MM.1S (cell line): ENCODE data around the gene GPD1.

Experiments used
- DNase-seq: peaks from one replicate; pipeline ENCODE4 v3.0.0-alpha.2; 2015
- H2AFZ ChIP-seq: fragments of 300-600 bp; sonication (generic); 2 replicates; pipeline ENCODE4 v1.6.0; 2016; ENCODE audit warnings: antibody characterized with exemption, low read length
- H3F3A ChIP-seq: fragments of 300-600 bp; sonication (generic); 2 replicates; pipeline ENCODE4 v1.6.1; 2016; ENCODE audit warnings: mild to moderate bottlenecking, antibody characterized with exemption, low read length, moderate library complexity, mixed read lengths; ENCODE audit not compliant: insufficient read depth
- H3K27ac ChIP-seq: fragments of 300-600 bp; sonication (generic); 2 replicates; pipeline ENCODE4 v1.5.1; 2016; ENCODE audit warnings: mild to moderate bottlenecking, low read length
- H3K27me3 ChIP-seq: fragments of 300-600 bp; sonication (generic); replicated peaks from 2 replicates; pipeline ENCODE4 v1.6.0; 2016; ENCODE audit warnings: low read length; ENCODE audit not compliant: insufficient read depth
- H3K36me3 ChIP-seq: fragments of 300-600 bp; sonication (generic); replicated peaks from 2 replicates; pipeline ENCODE4 v1.6.1; 2016; ENCODE audit warnings: mild to moderate bottlenecking, low read length, mixed read lengths; ENCODE audit not compliant: insufficient read depth
- H3K4me1 ChIP-seq: fragments of 300-600 bp; sonication (generic); 2 replicates; pipeline ENCODE4 v1.6.1; 2016; ENCODE audit warnings: low read length, mixed read lengths
- H3K4me2 ChIP-seq: fragments of 300-600 bp; sonication (generic); 2 replicates; pipeline ENCODE4 v1.6.0; 2016; ENCODE audit warnings: low read depth, low read length
- H3K4me3 ChIP-seq: fragments of 300-600 bp; sonication (generic); 2 replicates; pipeline ENCODE4 v1.5.1; 2016; ENCODE audit warnings: low read length, mixed read lengths
- H3K79me2 ChIP-seq: fragments of 300-600 bp; sonication (generic); 2 replicates; pipeline ENCODE4 v1.6.1; 2016; ENCODE audit warnings: mixed run types, low read length, mixed read lengths
- H3K9ac ChIP-seq: fragments of 300-600 bp; sonication (generic); 2 replicates; pipeline ENCODE4 v1.6.1; 2016; ENCODE audit warnings: low read length, mixed read lengths
- H3K9me2 ChIP-seq: fragments of 300-600 bp; sonication (generic); replicated peaks from 2 replicates; pipeline ENCODE4 v1.6.1; 2016; ENCODE audit warnings: mild to moderate bottlenecking, low read length, mixed read lengths; ENCODE audit not compliant: insufficient read depth
- H3K9me3 ChIP-seq: fragments of 300-600 bp; sonication (generic); replicated peaks from 2 replicates; pipeline ENCODE4 v1.6.1; 2016; ENCODE audit warnings: mild to moderate bottlenecking, low read length, mixed read lengths; ENCODE audit not compliant: insufficient read depth
- H4K20me1 ChIP-seq: fragments of 300-600 bp; sonication (generic); 2 replicates; pipeline ENCODE4 v1.6.1; 2016; ENCODE audit warnings: mild to moderate bottlenecking, low read length, moderate library complexity, mixed read lengths; ENCODE audit not compliant: insufficient read depth
- CTCF ChIP-seq: fragments of 300-600 bp; sonication (generic); IDR thresholded peaks from 2 replicates; pipeline ENCODE4 v1.5.1; 2016; ENCODE audit warnings: antibody characterized with exemption, low read length, mixed read lengths
- EZH2 ChIP-seq: fragments of 300-600 bp; sonication (generic); optimal IDR thresholded peaks from 2 replicates; pipeline ENCODE3; 2017; ENCODE audit warnings: low read depth, mild to moderate bottlenecking, antibody characterized with exemption, low read length, mixed read lengths
- EZH2phosphoT487 ChIP-seq: fragments of 300-600 bp; sonication (generic); IDR thresholded peaks from 2 replicates; pipeline ENCODE4 v1.6.1; 2018; ENCODE audit warnings: antibody characterized with exemption, low read length

GPD1 gene

GRCh38 chr12:50090391-50090790 lies 13.4 kb upstream of the GPD1 start:
- Histone ChIP-seq H3K4me2 (no peak overlapping the region), H3K27ac (no peak overlapping the region), H3K4me1 (peaks cover 15% of the 10 kb centered on the region), H4K20me1 (no peaks in the 10 kb centered on the region), H2AFZ (no peak overlapping the region), H3F3A (peaks cover 20% of the 10 kb centered on the region), H3K9me3 (no peaks in the 10 kb centered on the region), H3K4me3 (no peak overlapping the region), H3K79me2 (peaks cover 42% of the 10 kb centered on the region), H3K9me2 (no peaks in the 10 kb centered on the region), H3K9ac (no peak overlapping the region), H3K36me3 (peaks cover 18% of the 10 kb centered on the region; the same call in 1 of the 2 replicates), H3K27me3 (no peaks in the 10 kb centered on the region)
- TF ChIP-seq EZH2phosphoT487 (no peak), CTCF (no peak), EZH2 (no peak)
- no peak for DNase-seq

GRCh38 chr12:50097952-50098351 lies 5.9 kb upstream of the GPD1 start:
- Histone ChIP-seq H3K4me1 (no peaks in the 10 kb centered on the region), H3K36me3 (peaks cover 10% of the 10 kb centered on the region; the same call in 1 of the 2 replicates), H4K20me1 (no peaks in the 10 kb centered on the region), H2AFZ (no peak overlapping the region), H3K4me3 (no peak overlapping the region), H3K27ac (no peak overlapping the region), H3K27me3 (no peaks in the 10 kb centered on the region), H3K9me2 (no peaks in the 10 kb centered on the region), H3F3A (peaks cover 4% of the 10 kb centered on the region; the same call in 1 of the 2 replicates), H3K9me3 (no peaks in the 10 kb centered on the region), H3K79me2 (no peaks in the 10 kb centered on the region), H3K9ac (no peak overlapping the region), H3K4me2 (no peak overlapping the region)
- no peak for DNase-seq
- TF ChIP-seq EZH2 = no peak
- no peak for TF ChIP-seq EZH2phosphoT487
- no peak for TF ChIP-seq CTCF

GRCh38 chr12:50099302-50100008 lies 4.4 kb upstream of the GPD1 start:
- no peak overlapping the region for H3K9ac ChIP-seq
- no peaks in the 10 kb centered on the region for H4K20me1 ChIP-seq
- peaks cover 4% of the 10 kb centered on the region; the same call in 1 of the 2 replicates for H3F3A ChIP-seq
- peaks cover 10% of the 10 kb centered on the region; the same call in 1 of the 2 replicates for H3K36me3 ChIP-seq
- no peak overlapping the region for H3K27ac ChIP-seq
- no peaks in the 10 kb centered on the region for H3K9me2 ChIP-seq
- H3K4me3 ChIP-seq = no peak overlapping the region
- H3K79me2 ChIP-seq = no peaks in the 10 kb centered on the region
- H3K4me1 ChIP-seq = no peaks in the 10 kb centered on the region
- no peak overlapping the region for H2AFZ ChIP-seq
- H3K4me2 ChIP-seq = no peak overlapping the region
- no peak for DNase-seq
- TF ChIP-seq EZH2 (no peak), EZH2phosphoT487 (no peak), CTCF (no peak)
- no peaks in the 10 kb centered on the region for H3K9me3 ChIP-seq
- no peaks in the 10 kb centered on the region for H3K27me3 ChIP-seq
